HG03520 (cell line): ENCODE data around the gene INPP5A.

ENCODE experiments used
- ATAC-seq: cut with Tn5 transposase; IDR thresholded peaks from one replicate; pipeline ENCODE4 v1.9.1; 2021; ENCODE audit warnings: mild to moderate bottlenecking, moderate library complexity; ENCODE audit not compliant: unreplicated experiment

The INPP5A gene

DNA sequence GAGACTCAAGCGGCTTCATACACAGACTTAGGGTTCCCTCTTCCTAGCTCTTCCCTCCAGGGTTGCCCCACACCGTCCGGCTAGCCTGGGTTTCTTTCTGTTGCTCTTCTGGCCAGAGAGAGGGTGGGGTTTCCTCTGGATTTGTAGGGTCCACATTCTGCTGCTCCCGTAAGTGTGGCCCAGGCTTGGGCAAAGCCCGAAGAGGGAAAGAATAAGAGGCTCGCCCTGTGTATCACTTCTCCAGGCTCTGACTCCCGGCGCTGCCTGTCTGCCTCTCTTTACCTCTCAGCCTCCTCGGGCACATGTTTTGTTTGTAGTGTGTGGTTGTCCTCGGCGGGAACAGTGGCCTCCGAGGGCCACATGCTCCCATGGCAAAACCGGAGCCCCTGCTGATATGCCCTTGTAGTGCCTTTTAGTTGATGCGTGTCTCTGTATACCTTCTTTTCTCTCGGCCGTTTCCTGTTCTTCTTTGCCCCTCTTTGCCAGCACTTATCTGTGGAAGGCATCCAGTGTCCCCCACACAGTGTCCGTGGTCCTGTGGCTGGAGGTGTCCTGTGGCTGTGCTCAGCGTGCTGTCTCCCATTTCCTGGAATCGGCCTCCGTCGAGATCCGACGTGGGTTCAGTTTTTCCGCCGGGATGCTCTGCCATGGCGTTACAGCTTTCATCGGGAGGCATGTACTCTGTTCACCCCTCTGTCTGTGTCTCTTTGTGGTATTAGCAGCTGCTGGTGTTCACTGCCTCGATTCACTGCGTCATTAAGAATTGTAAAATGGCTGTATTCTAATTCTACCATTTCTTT lies 102.9 kb downstream of the INPP5A start:
- no peak for ATAC-seq

DNA sequence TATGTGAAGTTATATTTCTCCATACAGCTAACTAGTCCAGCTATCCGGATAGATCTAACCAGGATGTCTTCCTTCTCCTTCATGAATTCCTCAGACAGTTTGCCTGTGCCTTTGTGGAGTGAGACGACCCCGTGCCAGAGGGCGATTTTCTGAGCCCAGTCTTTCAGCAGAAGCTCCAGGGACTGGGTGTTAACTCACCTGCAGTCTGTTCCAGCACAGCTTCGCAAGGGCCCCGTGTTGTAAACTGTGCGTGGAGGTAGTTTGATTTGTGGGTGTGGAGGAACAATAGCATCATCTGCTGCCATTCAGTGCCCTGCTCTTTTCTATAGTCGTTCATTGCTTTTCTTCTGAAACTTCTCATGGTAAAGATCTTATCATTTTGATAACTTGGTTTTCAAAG lies 103.8 kb downstream of the INPP5A start:
- no peak for ATAC-seq

DNA sequence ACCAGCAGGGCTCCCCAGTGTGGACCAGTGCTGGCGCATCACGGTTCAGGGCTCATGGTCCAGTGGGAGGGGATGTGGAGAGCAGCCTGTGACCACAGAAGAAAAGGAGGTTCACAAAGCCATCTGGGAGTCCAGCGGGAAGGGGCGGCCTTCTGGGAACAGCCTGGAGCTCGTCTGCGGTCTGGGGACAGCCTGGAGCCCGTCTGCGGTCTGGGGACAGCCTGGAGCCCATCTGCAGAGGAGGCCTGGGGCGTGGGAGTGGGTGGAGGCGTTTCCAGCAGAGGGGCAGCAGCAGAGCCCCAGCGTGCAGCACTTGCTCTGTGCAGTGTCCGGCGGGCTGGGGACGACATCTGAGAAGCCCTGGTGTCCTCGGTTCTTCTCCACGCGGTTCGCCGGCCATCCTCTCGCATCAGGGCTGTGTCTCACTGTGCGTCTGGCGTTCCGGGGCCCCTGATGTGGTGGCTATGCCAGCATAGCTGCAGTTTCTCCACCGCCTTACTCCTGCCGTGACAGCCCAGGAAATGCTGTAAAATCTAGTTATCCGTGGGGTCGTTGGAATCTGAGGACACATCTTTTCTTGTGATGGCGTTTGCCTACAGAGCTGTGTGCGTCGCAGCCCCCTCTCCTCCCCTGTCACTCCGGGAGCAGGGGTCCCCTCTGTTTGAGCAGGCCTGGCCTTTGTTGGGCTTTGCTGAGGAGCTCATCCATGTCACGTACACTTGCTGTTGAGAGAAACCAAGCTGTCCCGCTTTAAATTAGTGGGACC lies 104.6 kb downstream of the INPP5A start:
- ATAC-seq = no peak

DNA sequence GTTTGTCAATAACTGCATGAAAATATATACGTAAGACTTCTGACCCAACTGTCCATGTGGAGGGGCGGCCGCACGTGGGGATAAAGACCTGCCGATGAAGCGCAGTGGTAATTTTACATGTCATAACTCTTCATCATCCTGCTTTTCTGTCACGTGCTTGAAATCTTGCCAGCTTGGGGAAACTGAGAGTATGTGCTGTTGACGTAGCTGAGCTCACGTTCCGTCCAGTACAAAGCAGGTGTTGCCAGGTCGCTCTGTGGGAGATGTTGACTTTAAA lies 105.1 kb downstream of the INPP5A start:
- no peak for ATAC-seq

- no peak for ATAC-seq
These were observed 106.3 kb downstream of the INPP5A start for GRCh38 chr10:132643709-132644526.

DNA sequence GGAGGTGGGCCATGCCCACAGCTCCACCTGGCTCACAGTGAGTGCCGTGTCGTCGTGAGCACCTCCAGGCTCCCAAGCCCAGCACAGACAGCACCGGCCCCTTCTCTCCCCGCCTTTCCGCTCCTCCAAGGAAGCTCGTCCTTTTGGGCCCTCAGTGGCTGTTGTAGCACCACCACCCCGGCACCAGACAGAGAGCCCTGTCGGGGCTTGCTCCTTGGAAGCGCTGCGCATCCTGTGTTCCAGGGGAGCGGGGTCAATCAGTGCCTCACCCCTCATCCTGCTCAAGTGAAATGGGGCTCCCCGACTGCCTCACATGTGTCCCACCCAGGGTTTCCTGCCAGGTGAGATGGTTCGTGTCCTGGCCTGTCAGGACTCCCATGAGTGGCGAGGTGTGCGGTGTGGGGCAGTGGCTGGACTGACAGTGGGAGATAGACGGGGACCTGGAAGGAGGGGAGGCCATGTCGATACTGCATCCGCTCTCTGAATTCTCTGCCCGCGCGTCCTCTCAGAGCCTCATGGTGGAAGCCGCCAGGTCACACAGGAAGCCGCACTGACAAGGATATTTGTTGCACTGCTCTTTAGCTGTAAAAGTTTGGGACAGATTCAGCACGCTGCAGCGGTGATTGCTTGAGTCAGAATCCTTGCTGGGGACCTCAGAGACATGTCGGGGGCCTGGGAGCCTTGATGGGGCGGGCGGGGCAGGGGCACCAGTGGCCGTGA lies 107.1 kb downstream of the INPP5A start:
- no peak for ATAC-seq

GRCh38 chr10:132645247-132645530 lies 107.6 kb downstream of the INPP5A start:
- no peak for ATAC-seq

DNA sequence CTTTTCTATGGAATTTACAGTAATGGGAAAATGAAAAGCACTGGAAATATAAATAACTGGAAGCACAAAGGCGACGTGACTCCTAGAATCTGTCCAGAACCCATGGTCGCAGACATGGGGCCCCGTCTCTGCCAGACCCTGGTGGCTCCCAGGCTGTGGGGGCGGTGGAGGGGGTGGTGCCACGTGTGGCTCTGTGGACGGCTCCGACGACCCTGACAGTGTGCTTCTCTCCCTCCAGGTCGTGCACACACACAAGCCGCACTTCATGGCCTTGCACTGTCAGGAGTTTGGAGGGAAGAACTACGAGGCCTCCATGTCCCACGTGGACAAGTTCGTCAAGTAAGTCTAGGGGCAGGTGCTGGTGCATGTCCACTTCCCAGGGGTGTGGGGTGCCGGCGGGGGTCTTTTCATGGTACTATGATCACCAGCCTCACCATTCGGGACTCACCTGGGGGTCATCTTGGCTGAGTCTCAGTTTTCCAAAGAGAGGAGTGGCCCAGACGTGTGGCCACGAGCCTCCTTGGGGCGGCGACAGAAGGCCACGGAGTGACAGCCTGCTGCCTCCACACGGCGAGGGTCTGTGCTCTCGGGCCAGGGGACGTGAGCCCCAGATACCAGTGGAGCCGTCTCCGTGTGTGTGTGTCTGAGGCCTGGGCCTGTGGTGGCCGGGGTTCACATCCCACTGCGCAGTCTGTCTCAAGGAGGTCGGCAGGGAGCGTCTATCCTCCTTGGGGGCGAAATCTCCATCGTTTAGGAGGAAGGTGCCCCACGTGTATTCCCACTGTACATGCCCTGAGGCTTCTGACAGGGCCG lies 108.2 kb downstream of the INPP5A start:
- ATAC-seq = no peak

DNA sequence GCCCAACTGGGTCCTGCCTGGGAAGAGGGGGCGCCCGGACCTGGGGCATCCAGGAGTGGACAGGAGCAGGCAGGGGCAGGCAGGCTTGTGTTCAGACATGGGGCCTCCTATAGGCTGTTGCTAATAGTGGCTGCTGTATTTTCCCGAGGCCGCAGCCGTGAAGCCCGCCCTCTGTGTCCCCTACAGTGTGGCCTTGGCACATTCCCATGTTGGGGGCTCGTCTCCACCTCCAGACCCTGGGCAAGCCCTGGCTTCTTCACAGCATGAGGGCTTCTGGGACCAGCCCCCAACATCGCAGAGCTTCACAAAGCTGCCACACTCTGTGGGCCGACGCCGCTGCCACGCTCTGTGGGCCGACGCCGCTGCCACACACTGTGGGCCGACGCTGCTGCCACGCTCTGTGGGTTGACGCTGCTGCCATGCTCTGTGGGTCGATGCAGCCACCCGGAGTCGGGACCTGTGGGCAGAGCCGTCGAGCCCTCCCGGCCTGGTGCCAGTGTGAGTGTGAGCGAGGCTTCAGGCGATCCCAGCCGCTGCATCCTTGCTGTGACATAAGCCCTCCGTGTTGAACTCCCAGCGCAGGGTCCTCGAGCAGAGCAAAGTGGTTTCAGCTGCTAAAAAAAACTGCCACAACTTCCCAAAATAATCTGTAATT lies 109.0 kb downstream of the INPP5A start:
- no peak for ATAC-seq

DNA sequence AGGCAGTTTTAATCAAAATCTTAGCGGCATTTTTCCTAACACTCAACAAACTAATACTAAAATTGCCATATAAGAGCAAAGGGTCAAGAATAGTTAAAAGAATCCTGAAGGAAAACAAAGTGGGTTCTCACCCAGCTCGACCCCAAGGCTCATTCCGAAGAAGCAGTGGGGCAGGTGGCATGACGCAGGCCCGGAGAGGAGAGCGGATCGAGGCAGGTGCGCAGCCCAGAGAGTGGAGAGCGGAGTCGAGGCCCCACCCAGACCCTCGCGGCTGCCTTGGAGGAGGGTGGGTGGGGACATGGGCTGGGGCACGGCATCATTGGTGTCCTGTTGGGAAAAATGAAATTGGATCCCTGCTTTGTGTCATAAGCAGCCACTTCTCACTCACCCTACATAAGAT lies 109.8 kb downstream of the INPP5A start:
- ATAC-seq = no peak

- ATAC-seq = no peak
These were observed 110.7 kb downstream of the INPP5A start for GRCh38 chr10:132648072-132648850.

DNA sequence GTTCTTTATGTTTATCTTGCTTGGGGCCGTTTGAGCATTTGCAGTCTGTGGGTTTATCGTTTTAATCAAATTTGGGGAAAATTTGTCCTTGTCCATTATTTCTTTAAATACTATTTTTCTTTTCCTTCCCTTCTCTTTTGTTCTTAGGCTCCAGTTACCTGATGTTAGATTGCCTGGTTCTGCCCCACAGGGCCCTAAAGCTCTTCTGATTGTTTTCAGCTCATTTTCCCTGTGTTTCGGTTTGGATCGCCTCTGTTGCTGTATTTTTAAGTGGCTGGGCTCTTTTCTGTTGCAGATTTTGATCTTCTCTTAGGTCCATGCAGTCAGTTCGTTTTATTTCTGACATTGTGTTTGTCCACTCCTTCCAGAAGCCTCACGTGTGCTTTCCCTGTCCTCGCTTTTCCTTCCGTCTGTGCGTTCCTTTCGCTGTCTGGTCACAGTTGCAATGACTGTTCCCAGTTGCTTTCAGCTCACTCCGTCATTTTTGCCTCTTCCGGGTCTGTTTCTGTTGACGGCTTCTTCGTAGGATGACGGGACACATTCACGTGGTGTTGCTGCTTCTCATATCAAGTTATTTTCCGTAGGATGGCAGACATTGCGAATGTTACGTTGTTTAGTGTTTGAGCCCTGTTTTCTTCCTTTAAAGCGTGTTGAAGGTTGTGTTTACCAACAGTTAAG lies 111.4 kb downstream of the INPP5A start:
- ATAC-seq = no peak

- no peak for ATAC-seq
These were observed 112.2 kb downstream of the INPP5A start for GRCh38 chr10:132649651-132650360.

DNA sequence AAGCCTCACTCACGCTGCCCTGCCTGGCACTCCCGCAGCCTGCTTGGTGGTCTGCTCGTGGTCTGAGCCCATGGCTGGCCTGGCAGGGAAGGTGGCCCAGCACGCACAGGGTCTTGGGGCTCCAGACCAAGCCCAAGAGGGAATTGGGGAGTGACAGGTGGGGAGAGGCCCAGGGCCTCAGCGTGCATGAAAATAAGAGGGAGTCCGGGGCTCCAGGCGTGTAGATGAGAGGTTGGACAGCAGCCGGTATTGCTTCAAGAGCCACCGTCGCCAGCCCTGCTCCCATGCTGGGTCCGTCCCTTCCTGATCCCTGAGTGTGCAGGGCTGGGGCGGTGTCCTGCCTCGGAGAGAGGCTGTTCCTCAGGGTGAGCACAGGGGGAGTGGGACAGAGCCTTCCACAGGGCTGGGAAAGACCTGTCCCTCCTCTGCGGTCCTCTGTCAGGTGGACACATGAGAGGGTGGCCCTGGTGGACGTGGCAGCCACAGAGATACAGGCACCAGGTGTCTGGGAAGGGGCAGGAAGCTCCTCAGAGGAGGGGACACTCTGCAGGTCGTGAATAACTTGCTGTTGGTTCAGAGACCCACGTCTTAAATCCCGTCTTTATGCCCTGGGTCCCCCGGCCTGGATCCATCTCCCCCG lies 113.1 kb downstream of the INPP5A start:
- no peak for ATAC-seq

DNA sequence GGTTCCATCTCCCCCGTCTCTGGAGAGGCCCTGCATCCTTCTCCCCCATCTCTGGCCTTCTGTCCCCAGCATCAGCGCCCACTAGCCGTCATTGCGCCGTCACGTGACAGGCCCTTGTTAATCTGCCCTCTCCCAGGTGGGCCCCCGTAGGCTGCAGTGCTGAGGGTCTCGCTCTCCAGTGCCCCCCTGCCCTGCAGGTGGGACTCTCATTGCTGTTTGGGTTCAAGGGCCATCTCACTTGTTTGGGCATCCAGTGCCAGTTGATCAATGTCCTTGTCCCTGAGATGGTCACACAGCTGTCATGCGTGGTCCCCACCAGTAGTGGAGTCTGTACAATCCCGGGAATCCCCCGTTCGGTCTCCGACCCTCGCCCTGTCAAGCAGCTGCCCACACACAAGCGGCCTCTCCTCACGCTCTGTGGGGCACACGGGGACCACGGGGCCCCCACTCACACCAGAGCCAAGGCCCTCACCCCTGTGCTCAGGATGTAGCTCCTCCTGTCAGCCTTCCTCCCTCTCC lies 114.0 kb downstream of the INPP5A start:
- no peak for ATAC-seq

DNA sequence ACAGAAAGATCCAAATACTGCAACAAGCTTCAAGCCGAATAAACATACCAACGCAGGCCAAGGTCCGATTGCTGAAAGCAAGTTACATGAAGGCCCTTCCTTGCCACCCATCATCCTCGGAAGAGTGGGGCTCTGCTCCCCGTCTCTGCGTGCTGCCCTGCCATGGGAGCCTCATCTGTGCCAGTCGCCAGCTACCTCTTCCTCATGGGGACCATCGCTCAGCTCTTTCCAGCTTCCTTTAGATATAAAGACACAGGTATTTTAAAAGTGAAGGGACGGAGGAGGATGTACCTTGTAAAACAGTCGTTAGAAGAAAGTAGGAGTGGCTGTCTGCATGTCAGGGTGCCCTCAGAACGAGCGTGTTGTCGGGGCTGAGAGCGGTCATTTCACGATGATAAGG lies 114.9 kb downstream of the INPP5A start:
- ATAC-seq = no peak

DNA sequence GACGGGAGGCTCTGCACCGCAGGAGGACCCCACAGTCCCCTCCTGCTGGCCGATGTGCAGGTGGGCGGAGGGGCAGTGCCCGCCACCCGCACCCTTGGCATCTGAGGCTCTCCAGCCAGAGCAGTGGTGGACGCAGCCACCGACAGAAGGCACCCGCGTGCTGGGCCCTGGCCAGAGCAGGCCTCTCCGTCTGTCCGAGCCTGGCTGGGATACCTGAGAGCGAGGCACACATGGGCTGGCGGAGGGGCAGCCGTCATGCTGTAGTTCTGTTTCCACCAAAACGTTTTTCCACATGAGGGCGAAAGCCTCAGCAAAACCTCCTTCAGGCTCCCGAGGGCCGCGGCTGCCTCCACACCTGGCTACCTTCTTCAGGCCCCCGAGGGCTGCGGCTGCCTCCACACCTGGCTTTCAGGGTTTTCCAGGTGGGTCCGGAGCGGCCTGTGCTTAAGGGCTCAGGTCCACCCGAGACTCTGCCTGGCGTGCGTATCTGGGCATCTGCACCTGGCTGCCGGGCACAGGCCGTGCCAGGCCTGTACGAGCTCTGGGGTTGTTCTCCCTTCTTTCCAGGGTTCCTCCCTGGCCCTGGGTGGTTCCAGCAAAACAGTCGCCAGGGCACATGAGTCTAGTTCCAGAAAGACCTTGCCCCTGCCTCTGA lies 115.5 kb downstream of the INPP5A start:
- ATAC-seq = no peak
